ENCODE measurements around the gene HDDC3. TPM values are rescaled to one million over a fixed set of nuclear protein-coding genes. Genes with fewer than 3 reads are reported as not detected.
"Not testable (repeated sequence)": the region's sequence is repeated elsewhere in the genome, so short reads cannot be mapped to it uniquely, and the experiment has no call there.

The HDDC3 gene
- total RNA-seq, 1 experiment from 2014 or later, result 18.5 TPM

- Histone ChIP-seq H3F3A (ENCODE audit: low read length, unreplicated experiment) (no peaks in the 10 kb centered on the region), H3K4me3 (ENCODE audit: low read length) (no peak overlapping the region), H3K27ac (ENCODE audit: low read length) (no peak overlapping the region), H3K4me2 (ENCODE audit: low read length) (no peak overlapping the region), H3K36me3 (ENCODE audit: low read depth, low read length) (peaks cover 7% of the 10 kb centered on the region), H4K20me1 (ENCODE audit: low read length) (no peaks in the 10 kb centered on the region), H3K79me2 (ENCODE audit: low read length) (no peaks in the 10 kb centered on the region), H3K9me2 (replicated peaks; ENCODE audit: low read length) (no peaks in the 10 kb centered on the region), H3K9me3 (ENCODE audit: low read length) (no peaks in the 10 kb centered on the region), H3K27me3 (ENCODE audit: low read length) (no peaks in the 10 kb centered on the region), H3K4me1 (ENCODE audit: insufficient read depth, low read length) (no peaks in the 10 kb centered on the region), H2AFZ (ENCODE audit: low read length) (no peak overlapping the region), H3K9ac (ENCODE audit: low read length) (no peak overlapping the region)
- CTCF ChIA-PET, result no interaction called here
- DNase-seq, result no peak
- POLR2A ChIA-PET (ENCODE audit: unreplicated experiment), result no interaction called here
- BruUV-seq (replicated peaks), result no TSS peak
- ATAC-seq, result no peak
- intact Hi-C loops (cut with micrococcal nuclease), result no loop called here
- TF ChIP-seq CTCF (conservative IDR thresholded peaks at IDR 0.05; ENCODE audit: low read depth, low read length), result no peak
- no peak for TF ChIP-seq EZH2phosphoT487 (IDR thresholded peaks at IDR 0.05; ENCODE audit: borderline replicate concordance, low read length)
- no peak for TF ChIP-seq EZH2 (IDR thresholded peaks at IDR 0.05; ENCODE audit: low read length, unreplicated experiment)
Measured at GRCh38 chr15:90911302-90911623, 21.1 kb downstream of the HDDC3 start.

GRCh38 chr15:90910441-90911301, 21.7 kb downstream of the HDDC3 start:
- Histone ChIP-seq H3K4me3 (ENCODE audit: low read length) (no peak overlapping the region), H3K9ac (ENCODE audit: low read length) (no peak overlapping the region), H2AFZ (ENCODE audit: low read length) (no peak overlapping the region), H3K4me1 (ENCODE audit: insufficient read depth, low read length) (no peaks in the 10 kb centered on the region), H3K36me3 (ENCODE audit: low read depth, low read length) (peaks cover 7% of the 10 kb centered on the region), H3K9me2 (replicated peaks; ENCODE audit: low read length) (no peaks in the 10 kb centered on the region), H3K4me2 (ENCODE audit: low read length) (no peak overlapping the region), H3K9me3 (ENCODE audit: low read length) (no peaks in the 10 kb centered on the region), H4K20me1 (ENCODE audit: low read length) (no peaks in the 10 kb centered on the region), H3K27me3 (ENCODE audit: low read length) (no peaks in the 10 kb centered on the region), H3F3A (ENCODE audit: low read length, unreplicated experiment) (no peaks in the 10 kb centered on the region), H3K79me2 (ENCODE audit: low read length) (no peaks in the 10 kb centered on the region), H3K27ac (ENCODE audit: low read length) (no peak overlapping the region)
- CTCF ChIA-PET, result no interaction called here
- no peak for TF ChIP-seq EZH2 (IDR thresholded peaks at IDR 0.05; ENCODE audit: low read length, unreplicated experiment)
- TF ChIP-seq CTCF (conservative IDR thresholded peaks at IDR 0.05; ENCODE audit: low read depth, low read length), result no peak
- TF ChIP-seq EZH2phosphoT487 (IDR thresholded peaks at IDR 0.05; ENCODE audit: borderline replicate concordance, low read length), result no peak
- BruUV-seq (replicated peaks), result no TSS peak
- POLR2A ChIA-PET (ENCODE audit: unreplicated experiment), result no interaction called here
- no peak for DNase-seq
- intact Hi-C loops (cut with micrococcal nuclease), result no loop called here
- ATAC-seq, result no peak

- Histone ChIP-seq H3K27me3 (ENCODE audit: low read length) (no peaks in the 10 kb centered on the region), H3K27ac (ENCODE audit: low read length) (no peak overlapping the region), H4K20me1 (ENCODE audit: low read length) (no peaks in the 10 kb centered on the region), H2AFZ (ENCODE audit: low read length) (no peak overlapping the region), H3K4me3 (ENCODE audit: low read length) (no peak overlapping the region), H3K36me3 (ENCODE audit: low read depth, low read length) (peaks cover 11% of the 10 kb centered on the region), H3F3A (ENCODE audit: low read length, unreplicated experiment) (no peaks in the 10 kb centered on the region), H3K4me1 (ENCODE audit: insufficient read depth, low read length) (no peaks in the 10 kb centered on the region), H3K9me2 (replicated peaks; ENCODE audit: low read length) (no peaks in the 10 kb centered on the region), H3K4me2 (ENCODE audit: low read length) (no peak overlapping the region), H3K9me3 (ENCODE audit: low read length) (no peaks in the 10 kb centered on the region), H3K79me2 (ENCODE audit: low read length) (peaks cover 4% of the 10 kb centered on the region; the same call in 1 of the 2 replicates), H3K9ac (ENCODE audit: low read length) (no peak overlapping the region)
- intact Hi-C loops (cut with micrococcal nuclease), result no loop called here
- ChIA-PET POLR2A (ENCODE audit: unreplicated experiment) (no interaction called here), CTCF (no interaction called here)
- ATAC-seq (no peak), DNase-seq (no peak)
- BruUV-seq (replicated peaks), result no TSS peak
- TF ChIP-seq EZH2phosphoT487 (IDR thresholded peaks at IDR 0.05; ENCODE audit: borderline replicate concordance, low read length) (no peak), EZH2 (IDR thresholded peaks at IDR 0.05; ENCODE audit: low read length, unreplicated experiment) (no peak), CTCF (conservative IDR thresholded peaks at IDR 0.05; ENCODE audit: low read depth, low read length) (no peak)
Measured at GRCh38 chr15:90909976-90910375, 22.4 kb downstream of the HDDC3 start.

GRCh38 chr15:90909449-90909848, 22.9 kb downstream of the HDDC3 start:
- H4K20me1 ChIP-seq (ENCODE audit: low read length); H3K4me3 ChIP-seq (ENCODE audit: low read length); H3K9me3 ChIP-seq (ENCODE audit: low read length); ATAC-seq; H3F3A ChIP-seq (ENCODE audit: low read length, unreplicated experiment); BruUV-seq (replicated peaks); DNase-seq; H2AFZ ChIP-seq (ENCODE audit: low read length); CTCF ChIA-PET; H3K27me3 ChIP-seq (ENCODE audit: low read length); H3K9me2 ChIP-seq (replicated peaks; ENCODE audit: low read length); H3K4me1 ChIP-seq (ENCODE audit: insufficient read depth, low read length); H3K4me2 ChIP-seq (ENCODE audit: low read length); H3K9ac ChIP-seq (ENCODE audit: low read length); intact Hi-C loops (cut with micrococcal nuclease); H3K27ac ChIP-seq (ENCODE audit: low read length); H3K79me2 ChIP-seq (ENCODE audit: low read length): not testable (repeated sequence)
- POLR2A ChIA-PET (ENCODE audit: unreplicated experiment), result interaction anchor here (0.6 kb wide), 1 partner anchor 22 kb away, joined by 3 read pairs; no protein-coding TSS in a partner anchor
- peaks cover 11% of the 10 kb centered on the region for H3K36me3 ChIP-seq (ENCODE audit: low read depth, low read length)
